K562 (cell line): ENCODE measurements around the gene KDM4C. TPM values are rescaled to one million over a fixed set of nuclear protein-coding genes. Genes with fewer than 3 reads are reported as not detected.

ENCODE experiments used
- ATAC-seq: fragments of 200-7000 bp; cut with Tn5 transposase; 3 replicates; pipeline ENCODE4 v1.9.1; 2020; ENCODE audit warnings: moderate library complexity
- BruUV-seq: library from RNA; stranded (reverse); fragments of 400-500 nt; replicated peaks from 2 replicates; lab custom pipeline; 2021; lab: Mats Ljungman, UMichigan
- CTCF ChIA-PET: fragments of 300-600 bp; formaldehyde crosslinking; extraction: SDS; loops from one replicate; lab custom pipeline; 2021; ENCODE audit warnings: low intra/inter-chr PET ratio; lab: Yijun Ruan, JAX
- POLR2A ChIA-PET: fragments of 300-600, 350-650 bp; sonication (Branson Sonifier 250); formaldehyde crosslinking; extraction: SDS; loops from one replicate; lab custom pipeline; 2021; ENCODE audit warnings: antibody characterized with exemption, inconsistent platforms; lab: Yijun Ruan, JAX
- DNase-seq, 4 experiments: peaks; one replicate each; pipeline versions ENCODE4 v3.0.0 to v3.0.0-alpha.2; 2011 to 2018; ENCODE audit warnings: low spot score in 3 of 4, mixed read lengths in 3 of 4; ENCODE audit errors: extremely low read depth in 1 of 4
- FAIRE-seq: peaks from 2 replicates; lab custom pipeline; 2011; peaks lifted over from hg19 to GRCh38; lab: Jason Lieb, UNC
- H2AFZ ChIP-seq: 2 replicates; pipeline ENCODE4 v1.6.0; 2011; ENCODE audit warnings: low read depth, low read length, control low read depth, inconsistent platforms
- H3K27ac ChIP-seq: fragments of 200-600 bp; 3 replicates; pipeline ENCODE4 v1.8.0; 2011; ENCODE audit warnings: low read depth, mild to moderate bottlenecking, control low read depth, inconsistent platforms, low read length, moderate library complexity, mixed read lengths; ENCODE audit errors: extremely low read depth
- H3K27me3 ChIP-seq, 2 experiments: fragments of 300-600 bp in 1 of 2; 2 replicates in 1 of 2; 3 replicates in 1 of 2; pipeline versions ENCODE4 v1.6.0 to v1.8.0; 2011; ENCODE audit warnings: inconsistent platforms in 2 of 2, low read length in 2 of 2, mild to moderate bottlenecking in 1 of 2, mixed read lengths in 1 of 2, moderate library complexity in 1 of 2; ENCODE audit not compliant: control insufficient read depth in 2 of 2, insufficient read depth in 2 of 2
- H3K36me3 ChIP-seq: fragments of 300-600 bp; 3 replicates; pipeline ENCODE4 v1.8.0; 2011; ENCODE audit warnings: mild to moderate bottlenecking, low read length, inconsistent platforms; ENCODE audit not compliant: control insufficient read depth, insufficient read depth
- H3K4me1 ChIP-seq, 2 experiments: fragments of 200-600 bp in 1 of 2; replicated peaks in 1 of 2; 2 replicates in 1 of 2; 3 replicates in 1 of 2; pipeline versions ENCODE4 v1.5.1 to v1.8.0; 2011; ENCODE audit warnings: inconsistent platforms in 2 of 2, low read length in 2 of 2, mild to moderate bottlenecking in 1 of 2, mixed read lengths in 1 of 2, moderate library complexity in 1 of 2; ENCODE audit not compliant: control insufficient read depth in 2 of 2, insufficient read depth in 2 of 2
- H3K4me2 ChIP-seq: 2 replicates; pipeline ENCODE4 v1.6.1; 2011; ENCODE audit warnings: low read length, control low read depth, inconsistent platforms, mixed read lengths; ENCODE audit not compliant: insufficient read depth
- H3K4me3 ChIP-seq: fragments of 200-600 bp; sonication (generic), shearing (Covaris generic); 2 replicates; pipeline ENCODE4 v1.5.1; 2016; ENCODE audit warnings: control low read depth, inconsistent platforms
- H3K79me2 ChIP-seq: fragments of 200-600 bp; 3 replicates; pipeline ENCODE4 v1.8.0; 2011; ENCODE audit warnings: low read length, inconsistent platforms; ENCODE audit not compliant: control insufficient read depth, insufficient read depth
- H3K9ac ChIP-seq, 2 experiments: 2 replicates each; pipeline versions ENCODE4 v1.6.0 to v1.6.1; 2011; ENCODE audit warnings: low read depth in 2 of 2, low read length in 2 of 2, control low read depth in 1 of 2, inconsistent platforms in 1 of 2, mild to moderate bottlenecking in 1 of 2, mixed read lengths in 1 of 2; ENCODE audit not compliant: insufficient read depth in 1 of 2
- H3K9me1 ChIP-seq: one replicate; pipeline ENCODE4 v1.6.0; 2011; ENCODE audit warnings: inconsistent platforms, mild to moderate bottlenecking, low read length, moderate library complexity; ENCODE audit not compliant: control insufficient read depth, insufficient read depth
- H3K9me3 ChIP-seq: replicated peaks from 2 replicates; pipeline ENCODE4 v1.5.1; 2011; ENCODE audit warnings: low read depth, low read length, inconsistent platforms; ENCODE audit not compliant: control insufficient read depth, insufficient read depth
- H4K20me1 ChIP-seq: replicated peaks from 2 replicates; pipeline ENCODE4 v1.6.1; 2011; ENCODE audit warnings: low read length, inconsistent platforms, mixed read lengths; ENCODE audit not compliant: control insufficient read depth, insufficient read depth
- CSDE1 ChIP-seq, 2 experiments: fragments of 450-650 bp; IDR thresholded peaks; 2 replicates each; pipeline ENCODE4 v1.6.1; 2016; ENCODE audit warnings: mild to moderate bottlenecking in 1 of 2
- CTBP1 ChIP-seq: fragments of 450-650 bp; IDR thresholded peaks from 2 replicates; pipeline ENCODE4 v1.6.1; 2016; ENCODE audit warnings: borderline replicate concordance
- SMARCB1 ChIP-seq: IDR thresholded peaks from 2 replicates; pipeline ENCODE4 v1.6.1; 2011; ENCODE audit warnings: improper control_type of control experiment, low read depth; ENCODE audit not compliant: insufficient read length
- WGBS: fragments of 100-300 bp; shearing (Covaris generic); methylation state at CpG from one replicate; pipeline ENCODE4 v1.1.6; 2016; ENCODE audit warnings: low coverage, mixed read lengths; ENCODE audit not compliant: insufficient coverage; ENCODE audit errors: missing lambda C conversion rate; 5-methylcytosine and 5-hydroxymethylcytosine counted together
- in situ Hi-C: fragments of 300-500 bp; cut with MboI; formaldehyde crosslinking; loops from 4 replicates; pipeline ENCODE4 v1.15.0; 2018; ENCODE audit warnings: inconsistent platforms, mixed read lengths
- intact Hi-C: fragments of 100-400 bp; cut with micrococcal nuclease; formaldehyde crosslinking; loops from 2 replicates; pipeline ENCODE4 v1.14.2; 2022
- polyA plus RNA-seq, 8 experiments: library from polyadenylated mRNA; depleted of rRNA in 4 of 8; stranded (reverse) in 5 of 8; unstranded in 3 of 8; fragments of >200 nt; fragmentation: Nextera tagmentation in 2 of 8; fragmentation: Illumina TruSeq in 1 of 8; extraction: Ambion mirVana in 2 of 8; extraction: Trizol in 1 of 8; gene quantifications; 2 replicates each; pipeline versions ENCODE4 v1.2.1 to v1.2.3, GENCODE V29; 2011 to 2014; ENCODE audit warnings: inconsistent platforms in 1 of 8, missing spikeins in 1 of 8
- total RNA-seq, 7 experiments: library from RNA; depleted of rRNA in 6 of 7; stranded (reverse); fragments of >200 nt in 6 of 7; fragmentation: Illumina TruSeq in 2 of 7; extraction: Trizol in 2 of 7; gene quantifications; 2 replicates each; pipeline versions ENCODE4 v1.2.1 to v1.2.3, GENCODE V29; 2011 to 2021; ENCODE audit warnings: low replicate concordance in 1 of 7
- TF ChIP-seq, protein P1 (sequence below): fragments of 250-450 bp; sonication (Bioruptor Pico); IDR thresholded peaks from 2 replicates; pipeline ENCODE4 v1.4.0; 2020
- TF ChIP-seq, protein P2 (sequence below): fragments of 450-650 bp; IDR thresholded peaks from 2 replicates; pipeline ENCODE4 v1.6.1; 2018; ENCODE audit not compliant: partially characterized antibody

KDM4C gene
- total and polyA plus RNA-seq, 9 of the 15 experiments (the other 6 are each of a cell fraction or from before 2014, with no cell fraction given) = 5.4 to 17.0 (median 12.6) TPM

DNA sequence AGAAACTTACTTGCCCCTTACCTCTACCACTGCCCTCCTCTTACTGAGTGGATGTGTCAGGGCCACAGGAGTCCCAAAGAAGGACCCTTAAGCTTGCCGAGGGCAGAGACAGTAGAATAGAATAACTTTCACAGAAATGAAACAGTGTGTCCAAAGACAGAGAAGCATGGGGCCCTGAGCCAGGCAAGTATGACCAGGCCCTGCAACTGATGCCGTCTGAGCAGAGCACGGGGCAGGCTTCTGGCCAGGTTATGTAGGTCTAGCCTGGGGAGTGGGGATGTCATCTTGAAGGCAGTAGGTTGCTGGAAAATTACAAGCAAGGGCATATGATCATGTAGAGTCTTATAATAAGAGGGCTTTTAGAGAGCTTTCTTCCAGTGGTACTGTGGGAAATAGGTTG is 415.4 kb downstream of the KDM4C start (continued):
- TF ChIP-seq, protein P1, sequence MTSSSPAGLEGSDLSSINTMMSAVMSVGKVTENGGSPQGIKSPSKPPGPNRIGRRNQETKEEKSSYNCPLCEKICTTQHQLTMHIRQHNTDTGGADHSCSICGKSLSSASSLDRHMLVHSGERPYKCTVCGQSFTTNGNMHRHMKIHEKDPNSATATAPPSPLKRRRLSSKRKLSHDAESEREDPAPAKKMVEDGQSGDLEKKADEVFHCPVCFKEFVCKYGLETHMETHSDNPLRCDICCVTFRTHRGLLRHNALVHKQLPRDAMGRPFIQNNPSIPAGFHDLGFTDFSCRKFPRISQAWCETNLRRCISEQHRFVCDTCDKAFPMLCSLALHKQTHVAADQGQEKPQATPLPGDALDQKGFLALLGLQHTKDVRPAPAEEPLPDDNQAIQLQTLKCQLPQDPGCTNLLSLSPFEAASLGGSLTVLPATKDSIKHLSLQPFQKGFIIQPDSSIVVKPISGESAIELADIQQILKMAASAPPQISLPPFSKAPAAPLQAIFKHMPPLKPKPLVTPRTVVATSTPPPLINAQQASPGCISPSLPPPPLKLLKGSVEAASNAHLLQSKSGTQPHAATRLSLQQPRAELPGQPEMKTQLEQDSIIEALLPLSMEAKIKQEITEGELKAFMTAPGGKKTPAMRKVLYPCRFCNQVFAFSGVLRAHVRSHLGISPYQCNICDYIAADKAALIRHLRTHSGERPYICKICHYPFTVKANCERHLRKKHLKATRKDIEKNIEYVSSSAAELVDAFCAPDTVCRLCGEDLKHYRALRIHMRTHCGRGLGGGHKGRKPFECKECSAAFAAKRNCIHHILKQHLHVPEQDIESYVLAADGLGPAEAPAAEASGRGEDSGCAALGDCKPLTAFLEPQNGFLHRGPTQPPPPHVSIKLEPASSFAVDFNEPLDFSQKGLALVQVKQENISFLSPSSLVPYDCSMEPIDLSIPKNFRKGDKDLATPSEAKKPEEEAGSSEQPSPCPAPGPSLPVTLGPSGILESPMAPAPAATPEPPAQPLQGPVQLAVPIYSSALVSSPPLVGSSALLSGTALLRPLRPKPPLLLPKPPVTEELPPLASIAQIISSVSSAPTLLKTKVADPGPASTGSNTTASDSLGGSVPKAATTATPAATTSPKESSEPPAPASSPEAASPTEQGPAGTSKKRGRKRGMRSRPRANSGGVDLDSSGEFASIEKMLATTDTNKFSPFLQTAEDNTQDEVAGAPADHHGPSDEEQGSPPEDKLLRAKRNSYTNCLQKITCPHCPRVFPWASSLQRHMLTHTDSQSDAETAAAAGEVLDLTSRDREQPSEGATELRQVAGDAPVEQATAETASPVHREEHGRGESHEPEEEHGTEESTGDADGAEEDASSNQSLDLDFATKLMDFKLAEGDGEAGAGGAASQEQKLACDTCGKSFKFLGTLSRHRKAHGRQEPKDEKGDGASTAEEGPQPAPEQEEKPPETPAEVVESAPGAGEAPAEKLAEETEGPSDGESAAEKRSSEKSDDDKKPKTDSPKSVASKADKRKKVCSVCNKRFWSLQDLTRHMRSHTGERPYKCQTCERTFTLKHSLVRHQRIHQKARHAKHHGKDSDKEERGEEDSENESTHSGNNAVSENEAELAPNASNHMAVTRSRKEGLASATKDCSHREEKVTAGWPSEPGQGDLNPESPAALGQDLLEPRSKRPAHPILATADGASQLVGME (CRISPR knock-in tag) = no peak

DNA sequence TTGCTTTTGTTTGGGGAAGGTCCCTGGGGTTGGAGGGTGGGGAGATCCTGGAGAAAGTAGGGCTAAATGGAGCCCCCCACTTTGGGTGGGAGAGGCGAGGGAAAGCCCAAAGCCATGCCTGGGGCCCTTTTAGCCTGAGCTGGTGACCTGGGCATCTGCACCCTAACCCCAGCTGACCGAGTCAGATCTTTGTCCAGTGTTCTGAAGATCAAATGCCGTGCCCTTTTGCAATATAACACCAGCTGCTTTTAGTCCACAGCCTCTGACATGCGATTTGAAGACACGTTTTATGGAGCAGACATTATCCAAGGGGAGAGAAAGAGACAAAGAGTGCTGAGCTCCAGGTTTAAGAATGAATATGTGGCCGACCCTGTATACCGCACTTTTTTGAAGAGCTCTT is 416.5 kb downstream of the KDM4C start:
- 78% methylated on average over 6 of the region's 7 CpGs for WGBS
- H3K9me1 ChIP-seq = no peaks in the 10 kb centered on the region
- no peaks in the 10 kb centered on the region for H3K36me3 ChIP-seq
- no peak for DNase-seq
- no peaks in the 10 kb centered on the region for H4K20me1 ChIP-seq
- H3K4me3 ChIP-seq = no peak overlapping the region
- ChIA-PET CTCF (no interaction called here), POLR2A (interaction anchor here (0.9 kb wide), 1 partner anchor 8 kb away, joined by 3 read pairs; no protein-coding TSS in a partner anchor)
- no peaks in the 10 kb centered on the region for H3K27me3 ChIP-seq
- no peaks in the 10 kb centered on the region for H3K9me3 ChIP-seq
- ATAC-seq = no peak
- no peak for FAIRE-seq
- no peak overlapping the region for H3K27ac ChIP-seq
- no peak overlapping the region for H2AFZ ChIP-seq
- H3K9ac ChIP-seq = no peak overlapping the region
- TF ChIP-seq, protein P2, sequence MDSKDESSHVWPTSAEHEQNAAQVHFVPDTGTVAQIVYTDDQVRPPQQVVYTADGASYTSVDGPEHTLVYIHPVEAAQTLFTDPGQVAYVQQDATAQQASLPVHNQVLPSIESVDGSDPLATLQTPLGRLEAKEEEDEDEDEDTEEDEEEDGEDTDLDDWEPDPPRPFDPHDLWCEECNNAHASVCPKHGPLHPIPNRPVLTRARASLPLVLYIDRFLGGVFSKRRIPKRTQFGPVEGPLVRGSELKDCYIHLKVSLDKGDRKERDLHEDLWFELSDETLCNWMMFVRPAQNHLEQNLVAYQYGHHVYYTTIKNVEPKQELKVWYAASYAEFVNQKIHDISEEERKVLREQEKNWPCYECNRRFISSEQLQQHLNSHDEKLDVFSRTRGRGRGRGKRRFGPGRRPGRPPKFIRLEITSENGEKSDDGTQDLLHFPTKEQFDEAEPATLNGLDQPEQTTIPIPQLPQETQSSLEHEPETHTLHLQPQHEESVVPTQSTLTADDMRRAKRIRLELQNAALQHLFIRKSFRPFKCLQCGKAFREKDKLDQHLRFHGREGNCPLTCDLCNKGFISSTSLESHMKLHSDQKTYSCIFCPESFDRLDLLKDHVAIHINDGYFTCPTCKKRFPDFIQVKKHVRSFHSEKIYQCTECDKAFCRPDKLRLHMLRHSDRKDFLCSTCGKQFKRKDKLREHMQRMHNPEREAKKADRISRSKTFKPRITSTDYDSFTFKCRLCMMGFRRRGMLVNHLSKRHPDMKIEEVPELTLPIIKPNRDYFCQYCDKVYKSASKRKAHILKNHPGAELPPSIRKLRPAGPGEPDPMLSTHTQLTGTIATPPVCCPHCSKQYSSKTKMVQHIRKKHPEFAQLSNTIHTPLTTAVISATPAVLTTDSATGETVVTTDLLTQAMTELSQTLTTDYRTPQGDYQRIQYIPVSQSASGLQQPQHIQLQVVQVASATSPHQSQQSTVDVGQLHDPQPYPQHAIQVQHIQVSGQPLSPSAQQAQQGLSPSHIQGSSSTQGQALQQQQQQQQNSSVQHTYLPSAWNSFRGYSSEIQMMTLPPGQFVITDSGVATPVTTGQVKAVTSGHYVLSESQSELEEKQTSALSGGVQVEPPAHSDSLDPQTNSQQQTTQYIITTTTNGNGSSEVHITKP = no peak
- TF ChIP-seq CTBP1 = no peak
- no peak for TF ChIP-seq SMARCB1
- no peak for TF ChIP-seq CSDE1 (IDR thresholded peaks at IDR 0.05)
- intact Hi-C loops = loop anchor here (5.0 kb wide), 1 partner anchor 122 kb away; no protein-coding TSS in a partner anchor
- in situ Hi-C loops = no loop called here
- H3K79me2 ChIP-seq = no peaks in the 10 kb centered on the region
- H3K4me1 ChIP-seq = peaks cover 0 to 6% of the 10 kb centered on the region in 2 experiments; a peak in 3 of 5 replicates
- no TSS peak for BruUV-seq
- no peak overlapping the region for H3K4me2 ChIP-seq
